ENCODE measurements around the gene NDUFB2.

DNA sequence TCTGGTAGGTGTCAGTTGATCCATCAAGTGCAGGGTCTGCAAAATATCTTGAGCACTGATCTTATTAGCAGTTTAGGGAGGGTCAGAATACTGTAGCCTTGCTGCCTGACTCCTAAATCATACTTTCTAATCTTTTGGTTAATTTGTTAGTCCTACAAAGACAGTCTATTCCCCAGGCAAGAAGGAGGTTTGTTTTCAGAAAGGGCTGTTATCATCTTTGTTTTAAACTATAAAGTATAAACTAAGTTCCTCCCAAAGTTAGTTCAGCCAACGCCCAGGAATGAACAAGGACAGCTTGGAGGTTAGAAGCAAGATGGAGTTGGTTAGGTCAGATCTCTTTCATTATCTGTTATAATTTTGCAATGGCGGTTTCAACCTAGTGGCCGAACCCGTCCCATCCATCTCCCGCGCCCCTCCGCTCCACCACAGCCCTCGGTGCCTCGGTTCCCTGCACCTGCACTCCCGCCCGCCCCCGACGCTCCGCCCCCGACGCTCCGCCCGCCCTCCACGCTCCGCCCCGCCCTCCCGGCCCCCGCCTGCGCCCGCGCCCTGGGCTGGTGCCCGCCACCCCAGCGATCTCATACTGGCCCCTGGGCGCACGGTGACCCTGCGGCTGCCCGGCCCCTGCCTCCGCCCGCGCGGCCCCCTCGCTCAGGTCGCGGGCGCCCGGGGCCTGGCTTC, 24.0 kb upstream of the NDUFB2 start, which contains the start of gene ADCK2:
- TF ChIP-seq, protein P1, sequence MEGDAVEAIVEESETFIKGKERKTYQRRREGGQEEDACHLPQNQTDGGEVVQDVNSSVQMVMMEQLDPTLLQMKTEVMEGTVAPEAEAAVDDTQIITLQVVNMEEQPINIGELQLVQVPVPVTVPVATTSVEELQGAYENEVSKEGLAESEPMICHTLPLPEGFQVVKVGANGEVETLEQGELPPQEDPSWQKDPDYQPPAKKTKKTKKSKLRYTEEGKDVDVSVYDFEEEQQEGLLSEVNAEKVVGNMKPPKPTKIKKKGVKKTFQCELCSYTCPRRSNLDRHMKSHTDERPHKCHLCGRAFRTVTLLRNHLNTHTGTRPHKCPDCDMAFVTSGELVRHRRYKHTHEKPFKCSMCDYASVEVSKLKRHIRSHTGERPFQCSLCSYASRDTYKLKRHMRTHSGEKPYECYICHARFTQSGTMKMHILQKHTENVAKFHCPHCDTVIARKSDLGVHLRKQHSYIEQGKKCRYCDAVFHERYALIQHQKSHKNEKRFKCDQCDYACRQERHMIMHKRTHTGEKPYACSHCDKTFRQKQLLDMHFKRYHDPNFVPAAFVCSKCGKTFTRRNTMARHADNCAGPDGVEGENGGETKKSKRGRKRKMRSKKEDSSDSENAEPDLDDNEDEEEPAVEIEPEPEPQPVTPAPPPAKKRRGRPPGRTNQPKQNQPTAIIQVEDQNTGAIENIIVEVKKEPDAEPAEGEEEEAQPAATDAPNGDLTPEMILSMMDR (IDR thresholded peaks at IDR 0.05; ENCODE audit: low read length), result no peak; the same call in 1 of the 2 replicates
- no peak for TF ChIP-seq EZH2 (IDR thresholded peaks at IDR 0.05; ENCODE audit: borderline replicate concordance, low read length)

Data from OCI-LY1 (cell line).